Occipital lobe (tissue), 3 donors: ENCODE data around the gene ZNF25. TPM values are rescaled to one million over a fixed set of nuclear protein-coding genes. Genes with fewer than 3 reads are reported as not detected.
"Not testable (repeated sequence)": the region's sequence is repeated elsewhere in the genome, so short reads cannot be mapped to it uniquely, and the experiment has no call there.

ENCODE experiments used
- DNase-seq: peaks from one replicate; lab custom pipeline; 2025; lab: John Stamatoyannopoulos, UW
- small RNA-seq: library from RNA; depleted of rRNA; stranded (forward); fragments of <200 nt; gene quantifications from one replicate; pipeline ENCODE3, GENCODE V24; 2014
- total RNA-seq: library from RNA; depleted of rRNA; stranded (reverse); fragments of >200 nt; gene quantifications from one replicate; pipeline ENCODE4 v1.2.3, GENCODE V29; 2014

The ZNF25 gene
- total RNA-seq, 1 donor from 2014 or later, result 66.8 TPM

DNA sequence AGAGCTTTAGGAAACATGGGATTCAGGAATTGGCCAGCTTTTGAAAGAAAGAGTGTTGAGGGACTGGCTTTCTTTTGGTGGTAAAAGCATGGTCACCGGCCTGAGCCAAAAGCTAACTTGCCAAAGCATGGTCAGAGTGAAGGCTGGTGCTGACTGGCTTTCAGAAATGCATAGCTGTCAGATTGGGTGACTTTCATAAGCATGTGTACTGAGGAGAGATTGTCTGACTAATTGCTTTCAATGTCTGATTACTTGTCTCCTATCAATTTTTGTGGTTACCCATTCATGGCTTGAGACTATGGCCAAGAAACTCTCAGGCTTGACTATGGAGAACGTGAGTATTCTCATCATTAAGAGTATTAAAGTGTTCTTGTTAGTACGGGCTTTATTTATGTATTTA lies 28.2 kb downstream of the ZNF25 start:
- DNase-seq, result no peak

DNA sequence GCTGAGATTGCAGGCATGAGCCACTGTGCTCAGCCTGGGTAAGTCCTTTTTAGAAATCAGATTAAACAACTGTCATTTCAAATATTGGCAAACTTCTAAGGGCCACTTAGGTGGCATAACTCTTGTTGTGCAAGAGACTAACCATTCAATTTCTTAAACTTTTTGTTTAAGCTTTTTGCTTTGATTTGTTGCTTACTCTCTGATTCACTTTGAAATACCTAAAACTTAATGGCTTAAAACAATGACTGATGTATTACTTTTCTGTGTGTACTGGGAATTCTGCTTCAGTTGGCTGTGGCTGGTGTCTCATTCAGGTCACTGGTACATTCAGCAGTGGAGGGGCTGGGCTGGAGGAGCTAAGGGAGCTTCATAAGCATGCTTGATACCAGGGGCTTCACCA lies 28.9 kb downstream of the ZNF25 start:
- no peak for DNase-seq

DNA sequence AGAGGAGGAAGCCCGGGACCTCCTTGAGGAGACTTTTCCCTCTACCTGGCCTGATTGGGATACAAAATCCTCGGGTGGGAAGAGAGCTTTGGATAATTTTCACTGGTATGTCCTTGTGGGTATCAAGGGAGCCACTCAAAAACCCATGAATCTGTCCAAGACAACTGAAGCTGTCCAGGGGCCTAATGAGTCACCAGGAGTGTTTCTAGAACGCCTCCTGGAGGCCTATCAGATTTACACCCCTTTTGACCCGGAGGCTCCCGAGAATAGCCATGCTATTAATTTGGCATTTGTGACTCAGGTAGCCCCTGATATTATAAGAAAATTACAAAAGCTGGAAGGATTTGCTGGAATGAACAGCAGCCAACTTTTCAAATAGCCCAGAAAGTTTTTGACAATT lies 38.6 kb downstream of the ZNF25 start:
- no peak for DNase-seq

DNA sequence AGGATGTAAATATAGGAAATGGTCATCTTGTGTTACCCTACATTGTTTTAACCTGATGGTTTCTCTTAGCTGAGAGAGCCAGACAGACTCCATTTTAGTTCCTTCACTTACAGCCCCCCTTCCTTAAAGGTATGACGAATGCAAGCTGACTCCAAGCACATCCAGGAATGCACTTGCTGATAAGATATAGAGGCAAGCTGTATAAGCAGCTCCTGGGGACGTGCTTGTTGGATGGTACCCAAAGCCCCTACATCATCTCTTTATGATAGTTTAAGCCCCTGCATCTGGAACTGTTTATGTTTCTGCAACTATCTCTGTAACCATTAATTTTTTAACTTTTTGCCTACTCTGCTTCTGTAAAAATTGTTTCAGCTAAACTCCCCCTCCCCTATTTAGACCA lies 41.7 kb downstream of the ZNF25 start:
- DNase-seq, result no peak

DNA sequence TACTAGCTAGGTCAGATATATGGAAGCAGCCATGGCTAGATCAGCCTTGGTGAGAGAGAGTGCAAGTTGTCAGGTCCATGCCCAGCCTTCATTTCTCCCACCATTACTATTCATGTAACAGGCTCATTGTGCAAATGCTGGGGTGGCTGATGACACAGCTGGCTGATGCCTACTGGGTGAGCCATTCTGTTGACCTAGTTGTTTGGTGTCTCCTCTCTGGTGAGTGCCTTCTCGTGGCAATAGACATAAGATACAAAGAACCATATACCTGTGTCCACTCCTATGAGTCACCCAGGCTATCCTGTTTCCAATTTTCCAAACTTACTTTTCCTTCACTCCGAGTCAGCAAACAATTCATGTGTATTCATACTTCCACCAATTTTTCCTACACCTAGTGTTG lies 46.0 kb downstream of the ZNF25 start:
- DNase-seq, result no peak

DNA sequence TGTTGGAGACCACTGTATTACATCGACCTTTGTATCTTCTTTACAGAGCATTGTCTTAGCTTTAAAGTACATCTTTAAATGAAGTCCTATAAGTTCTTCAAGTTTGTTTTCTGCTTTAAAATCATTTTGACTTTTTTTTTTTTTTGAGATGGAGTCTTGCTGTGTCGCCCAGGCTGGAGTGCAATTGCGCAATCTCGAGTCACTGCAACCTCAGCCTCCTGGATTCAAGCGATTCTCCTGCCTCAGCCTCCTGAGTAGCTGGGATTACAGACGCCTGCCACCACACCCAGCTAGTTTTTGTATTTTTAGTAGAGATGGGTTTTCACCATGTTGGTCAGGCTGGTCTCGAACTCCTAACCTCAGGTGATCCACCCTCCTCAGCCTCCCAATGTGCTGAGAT lies 68.3 kb downstream of the ZNF25 start:
- DNase-seq, result not testable (repeated sequence)

- no peak for DNase-seq
Measured at GRCh38 chr10:37906382-37906781, 70.1 kb downstream of the ZNF25 start.

Small RNA genes within 50 kb of the gene (small RNA-seq; reads per million reads assigned to genes)
- gene RF00019, result not detected

Other genes starting within 250 kb of the ZNF25 start
- 67.4 TPM for gene ZNF248, start 119.0 kb downstream of the ZNF25 start, total RNA-seq
- 70.5 TPM for gene ZNF33A, start 34.0 kb upstream of the ZNF25 start, total RNA-seq
- 26.8 TPM for gene ZNF37A, start 117.7 kb upstream of the ZNF25 start, total RNA-seq